Liver (tissue), 3 donors: ENCODE measurements around the gene RAD51B.

Source experiments
- ATF3 ChIP-seq: IDR thresholded peaks from 2 replicates; pipeline ENCODE4 v1.6.1; 2016; ENCODE audit warnings: antibody characterized with exemption
- CTCF ChIP-seq: fragments of 150-350 bp; IDR thresholded peaks from 2 replicates; pipeline ENCODE4 v1.5.1; 2017; ENCODE audit warnings: improper control_type of control experiment, low read depth, low read length; ENCODE audit not compliant: missing input control
- EGR1 ChIP-seq, 2 donors: IDR thresholded peaks; 2 replicates each; pipeline ENCODE4 v1.6.1; 2016 to 2018; ENCODE audit warnings: antibody characterized with exemption in 2 of 2, low read depth in 2 of 2
- FOXA2 ChIP-seq: IDR thresholded peaks from 2 replicates; pipeline ENCODE4 v1.6.1; 2016; ENCODE audit warnings: antibody characterized with exemption
- MAX ChIP-seq: IDR thresholded peaks from 2 replicates; pipeline ENCODE4 v1.6.1; 2016; ENCODE audit warnings: antibody characterized with exemption
- RAD21 ChIP-seq, 2 donors: IDR thresholded peaks; 2 replicates each; pipeline ENCODE4 v1.6.1; 2016; ENCODE audit warnings: antibody characterized with exemption in 2 of 2, mild to moderate bottlenecking in 2 of 2
- REST ChIP-seq: IDR thresholded peaks from 2 replicates; pipeline ENCODE4 v1.6.1; 2016; ENCODE audit warnings: antibody characterized with exemption, mild to moderate bottlenecking
- SP1 ChIP-seq: IDR thresholded peaks from 2 replicates; pipeline ENCODE4 v1.6.1; 2018; ENCODE audit warnings: antibody characterized with exemption, mild to moderate bottlenecking
- TAF1 ChIP-seq: conservative IDR thresholded peaks from 2 replicates; pipeline ENCODE4 v1.6.1; 2016; ENCODE audit warnings: antibody characterized with exemption, mild to moderate bottlenecking
- YY1 ChIP-seq: IDR thresholded peaks from 2 replicates; pipeline ENCODE4 v1.6.1; 2016; ENCODE audit warnings: antibody characterized with exemption, mild to moderate bottlenecking
- donor health status: healthy.
- donor health status: healthy.

- no peak for TF ChIP-seq CTCF
- TF ChIP-seq REST, result no peak
- TF ChIP-seq YY1, result no peak
- no peak for TF ChIP-seq MAX
- no peak for TF ChIP-seq ATF3
- no peak for TF ChIP-seq FOXA2
- TF ChIP-seq SP1, result no peak
- TF ChIP-seq TAF1, result no peak
- no peak for TF ChIP-seq EGR1 (IDR thresholded peaks at IDR 0.05; ENCODE audit: low read depth in 2 of 2)
- no peak for TF ChIP-seq RAD21 (IDR thresholded peaks at IDR 0.05)
These were observed 871.6 kb downstream of the RAD51B start for GRCh38 chr14:68691031-68691791.
